ENCODE results near the gene ABCA7.

ABCA7 gene

GRCh38 chr19:1074544-1075283, 34.8 kb downstream of the ABCA7 start:
- no peak for TF ChIP-seq ZFX (IDR thresholded peaks at IDR 0.05)
- TF ChIP-seq CTCF (conservative IDR thresholded peaks at IDR 0.05): no peak
- H3K27ac ChIP-seq: peak overlapping the region; percentile 69

GRCh38 chr19:1076046-1076386, 36.1 kb downstream of the ABCA7 start:
- H3K27ac ChIP-seq: peak overlapping the region; percentile 69
- TF ChIP-seq CTCF (conservative IDR thresholded peaks at IDR 0.05) (no peak), ZFX (IDR thresholded peaks at IDR 0.05) (no peak)

GRCh38 chr19:1076951-1077350, 37.0 kb downstream of the ABCA7 start:
- no peak overlapping the region for H3K27ac ChIP-seq

GRCh38 chr19:1079566-1080111, 39.7 kb downstream of the ABCA7 start:
- TF ChIP-seq CTCF (conservative IDR thresholded peaks at IDR 0.05): no peak
- TF ChIP-seq ZFX (IDR thresholded peaks at IDR 0.05): no peak
- no peak overlapping the region for H3K27ac ChIP-seq

More at GRCh38 chr19:1076951-1077350, 37.0 kb downstream of the ABCA7 start:
- TF ChIP-seq ZFX (IDR thresholded peaks at IDR 0.05): no peak
- no peak for TF ChIP-seq CTCF (conservative IDR thresholded peaks at IDR 0.05)

- no peak overlapping the region for H3K27ac ChIP-seq
- TF ChIP-seq ZFX (IDR thresholded peaks at IDR 0.05): no peak
- TF ChIP-seq CTCF (conservative IDR thresholded peaks at IDR 0.05): no peak
These were observed 40.7 kb downstream of the ABCA7 start for GRCh38 chr19:1080360-1081161.

GRCh38 chr19:1081301-1082164, 41.6 kb downstream of the ABCA7 start:
- H3K27ac ChIP-seq: peak overlapping the region; percentile 23; the same call in 1 of the 2 replicates
- TF ChIP-seq CTCF (conservative IDR thresholded peaks at IDR 0.05) (no peak), ZFX (IDR thresholded peaks at IDR 0.05) (no peak)
